HG02885 (cell line): ENCODE data around the gene CNPY4.

Experiments
- ATAC-seq: cut with Tn5 transposase; IDR thresholded peaks from one replicate; pipeline ENCODE4 v1.9.1; 2021; ENCODE audit warnings: mild to moderate bottlenecking; ENCODE audit not compliant: unreplicated experiment, poor library complexity

The CNPY4 gene

DNA sequence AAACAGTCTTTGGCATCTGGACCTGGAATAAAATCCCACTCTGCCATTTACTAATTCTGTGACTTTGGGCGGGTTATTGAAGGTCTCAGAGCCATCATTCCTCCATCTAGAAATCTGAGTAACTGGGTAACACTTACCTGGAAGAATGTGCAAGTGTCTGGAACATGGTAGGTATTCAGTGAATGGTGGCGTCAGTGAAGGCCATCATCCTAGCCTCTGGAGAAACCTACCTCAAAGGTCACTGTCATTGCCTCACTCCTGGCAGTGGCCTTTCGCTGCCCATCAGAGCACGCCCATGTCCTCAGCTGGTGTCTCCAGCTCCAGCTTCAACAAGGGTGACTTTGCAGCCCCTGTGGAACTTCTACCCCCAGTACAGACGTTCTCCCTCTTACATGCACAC lies 44.4 kb downstream of the CNPY4 start:
- ATAC-seq = no peak

GRCh38 chr7:100166317-100166940 lies 47.0 kb downstream of the CNPY4 start:
- no peak for ATAC-seq

DNA sequence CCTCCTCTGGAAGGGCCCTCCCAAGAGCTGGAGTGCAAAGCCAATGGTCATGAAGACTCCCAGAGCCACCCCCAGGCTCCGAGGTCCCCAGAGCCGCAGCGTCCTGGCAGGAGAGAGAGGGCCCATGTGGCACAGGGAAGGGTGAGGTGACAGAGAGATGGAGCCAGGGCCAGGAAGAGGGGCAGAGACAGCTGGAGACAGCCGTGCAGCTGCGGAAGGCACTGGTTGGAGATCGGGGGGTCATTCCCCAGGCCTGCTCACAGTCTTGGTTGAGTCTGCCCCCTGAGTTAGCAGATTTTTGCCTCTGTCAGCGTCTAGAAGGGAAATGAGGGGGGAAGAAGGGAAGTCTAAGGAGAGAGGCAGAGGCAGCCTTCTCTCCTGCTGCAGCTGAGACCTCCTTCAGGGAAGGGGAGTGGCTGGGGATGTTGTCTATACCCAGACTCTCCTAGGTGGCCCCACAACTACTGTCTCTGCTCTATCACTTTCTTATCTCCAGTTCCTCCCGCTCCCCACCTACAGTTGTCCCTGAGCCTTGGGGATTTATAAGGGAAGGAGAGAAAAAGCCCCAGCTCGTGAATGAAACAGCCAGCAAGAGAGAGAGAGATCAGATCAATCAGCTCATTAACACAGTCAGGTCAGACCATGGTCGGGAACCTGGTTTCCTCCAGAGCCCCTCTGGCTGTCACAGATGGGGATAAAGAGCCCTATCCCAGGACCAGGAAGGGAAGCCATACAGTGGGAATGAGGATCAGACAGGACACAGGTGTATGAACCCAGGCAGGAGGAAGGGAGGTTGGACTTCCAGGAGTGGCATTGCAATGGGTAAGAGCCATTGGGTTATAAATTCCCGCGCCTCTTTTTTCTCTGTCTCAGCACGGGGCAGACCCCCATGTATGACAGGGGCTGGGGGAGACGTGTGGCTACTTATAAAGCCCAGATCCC lies 47.8 kb downstream of the CNPY4 start:
- ATAC-seq = no peak

GRCh38 chr7:100167912-100168323 lies 48.5 kb downstream of the CNPY4 start:
- no peak for ATAC-seq

GRCh38 chr7:100169147-100169850 lies 49.9 kb downstream of the CNPY4 start:
- ATAC-seq = no peak

- ATAC-seq = no peak
These were observed 50.9 kb downstream of the CNPY4 start for GRCh38 chr7:100170101-100170897.

- no peak for ATAC-seq
These were observed 51.8 kb downstream of the CNPY4 start for GRCh38 chr7:100171087-100171681.

DNA sequence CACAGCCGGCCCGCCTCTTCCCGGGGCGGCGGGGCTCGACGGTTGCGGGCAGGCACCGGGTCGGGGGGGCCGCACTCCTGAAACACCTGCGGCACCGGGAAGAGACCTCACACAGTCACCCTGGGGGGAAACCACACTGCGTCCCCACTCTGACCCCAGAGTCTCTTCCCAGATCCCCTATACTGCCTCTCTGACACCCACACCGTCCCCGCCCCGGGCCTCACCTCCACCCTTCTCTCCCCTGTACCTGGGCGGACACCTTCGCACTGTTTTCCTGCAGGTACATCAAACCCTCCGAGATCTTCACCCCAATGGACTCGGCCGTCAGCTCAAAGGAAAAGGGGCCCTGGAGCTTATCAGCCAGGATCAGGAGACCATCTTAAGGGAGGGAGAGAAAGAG lies 52.4 kb downstream of the CNPY4 start:
- ATAC-seq = no peak

DNA sequence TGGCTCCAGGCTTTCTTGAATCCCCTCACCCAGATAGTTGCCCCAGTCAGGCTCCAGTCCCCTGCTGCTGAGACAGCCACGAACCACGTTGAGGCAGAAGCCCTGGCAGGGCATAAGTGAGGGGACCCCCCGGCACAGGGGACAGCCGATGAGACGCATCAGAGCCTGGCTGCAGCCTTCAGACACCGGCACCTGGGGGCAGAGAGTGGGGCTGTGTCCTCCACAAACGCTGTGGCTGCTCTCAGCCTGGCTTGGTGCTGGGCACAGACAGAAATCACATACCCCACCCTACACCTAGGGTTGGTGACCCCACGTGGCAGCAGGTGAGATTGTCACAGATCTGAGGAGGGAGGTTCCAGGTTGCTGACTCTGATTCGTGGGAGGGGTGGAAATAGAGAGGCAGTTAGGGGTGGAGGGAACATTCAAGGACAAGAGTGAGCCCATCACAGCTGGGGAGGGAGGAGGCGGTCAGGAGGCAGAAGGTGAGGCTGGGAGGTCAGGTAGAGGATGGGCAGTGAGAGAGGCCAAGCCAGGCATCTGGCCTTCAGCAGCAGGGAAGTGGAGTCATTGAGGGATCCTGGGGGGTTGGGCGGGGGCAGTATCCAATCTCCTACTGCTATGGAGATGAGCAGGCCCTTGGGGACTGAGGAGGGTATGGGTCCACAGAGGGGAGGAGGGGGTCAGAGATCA lies 54.5 kb downstream of the CNPY4 start:
- no peak for ATAC-seq

- no peak for ATAC-seq
These were observed 55.1 kb downstream of the CNPY4 start for GRCh38 chr7:100174582-100174981.
